Activated CD4-positive, alpha-beta T cell treated with anti-CD3 and anti-CD28 coated beads, Interleukin-2, amount 50 U/mL, for 24 hours (primary cell): ENCODE results near the gene MICAL3.
"Not testable (repeated sequence)": the region's sequence is repeated elsewhere in the genome, so short reads cannot be mapped to it uniquely, and the experiment has no call there.

Source experiments
- DNase-seq, 2 donors: peaks; one replicate each; pipeline ENCODE4 v3.0.0-alpha.2; 2020; ENCODE audit warnings: low read depth in 1 of 2, low spot score in 1 of 2

MICAL3 gene

DNA sequence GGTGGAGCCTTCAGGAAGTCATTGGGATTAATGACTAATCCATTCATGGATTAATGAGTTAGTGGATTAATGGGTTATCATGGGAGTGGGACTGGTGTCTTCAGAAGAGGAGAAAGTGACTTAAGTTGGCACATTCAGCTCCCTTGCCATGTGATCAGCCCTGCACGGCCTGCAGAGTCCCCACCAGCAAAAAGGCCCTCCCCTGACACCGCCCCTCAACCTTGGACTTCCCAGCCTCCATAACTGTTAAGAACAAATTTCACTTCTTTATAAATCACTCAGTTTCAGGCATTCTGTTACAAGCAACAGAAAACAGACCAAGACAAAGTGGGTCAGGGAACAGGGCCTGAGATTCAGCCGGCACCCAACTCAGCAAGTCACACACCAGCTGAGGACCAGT, 85.3 kb downstream of the MICAL3 start:
- no peak for DNase-seq

DNA sequence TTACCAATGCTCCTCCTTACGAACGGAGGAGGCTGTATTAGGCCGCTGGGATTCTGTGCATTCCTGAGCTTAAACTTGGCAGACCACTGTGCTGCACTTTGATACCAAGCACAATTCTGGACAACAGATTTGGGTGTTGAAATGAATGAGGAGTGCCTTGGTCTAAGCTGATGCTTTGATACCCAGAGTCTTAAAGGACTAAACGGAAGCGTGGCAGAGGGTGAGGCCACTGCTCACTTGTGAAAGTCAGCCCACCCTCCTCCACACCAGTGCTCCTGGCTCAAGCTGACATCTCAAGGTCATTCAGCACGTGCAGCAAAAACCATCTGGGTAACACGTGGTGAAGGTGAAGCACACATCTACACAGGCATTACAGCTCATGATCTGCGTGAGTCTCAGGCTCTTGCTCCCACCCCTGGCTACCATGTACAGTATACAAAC, 85.9 kb downstream of the MICAL3 start:
- DNase-seq, result no peak

DNA sequence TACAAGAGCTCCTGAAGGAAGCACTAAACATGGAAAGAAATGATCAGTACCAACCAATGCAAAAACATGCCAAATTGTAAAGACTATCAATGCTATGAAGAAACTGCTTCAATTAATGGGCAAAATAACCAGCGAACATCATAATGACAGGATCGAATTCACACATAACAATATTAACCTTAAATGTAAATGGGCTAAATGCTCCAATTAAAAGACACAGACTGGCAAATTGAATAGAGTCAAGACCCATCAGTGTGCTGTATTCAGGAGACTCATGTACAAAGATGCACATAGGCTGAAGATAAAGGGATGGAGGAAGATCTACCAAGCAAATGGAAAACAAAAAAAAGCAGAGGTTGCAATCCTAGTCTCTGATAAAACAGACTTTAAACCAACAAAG, 91.9 kb downstream of the MICAL3 start:
- DNase-seq, result not testable (repeated sequence)

DNA sequence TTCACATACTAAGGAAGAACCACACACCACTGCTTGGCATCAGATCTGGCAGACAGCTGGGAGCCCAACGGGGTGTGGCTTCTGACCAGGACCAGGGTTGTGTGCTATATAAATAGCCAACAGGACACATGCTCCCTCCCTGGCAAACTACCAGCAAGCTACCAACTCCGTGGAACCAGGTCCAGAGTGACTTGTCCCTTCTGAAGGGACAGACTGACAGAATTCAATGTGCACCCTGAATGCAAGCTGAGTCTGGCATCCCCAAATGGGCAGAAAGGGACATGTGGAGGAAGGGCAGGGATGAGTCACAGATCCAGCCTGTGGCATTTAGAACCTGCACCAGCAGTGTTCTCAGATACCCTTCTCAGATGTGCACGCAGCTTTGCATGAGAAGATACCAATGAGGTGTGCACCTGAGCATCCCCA, 92.9 kb downstream of the MICAL3 start:
- DNase-seq, result no peak

DNA sequence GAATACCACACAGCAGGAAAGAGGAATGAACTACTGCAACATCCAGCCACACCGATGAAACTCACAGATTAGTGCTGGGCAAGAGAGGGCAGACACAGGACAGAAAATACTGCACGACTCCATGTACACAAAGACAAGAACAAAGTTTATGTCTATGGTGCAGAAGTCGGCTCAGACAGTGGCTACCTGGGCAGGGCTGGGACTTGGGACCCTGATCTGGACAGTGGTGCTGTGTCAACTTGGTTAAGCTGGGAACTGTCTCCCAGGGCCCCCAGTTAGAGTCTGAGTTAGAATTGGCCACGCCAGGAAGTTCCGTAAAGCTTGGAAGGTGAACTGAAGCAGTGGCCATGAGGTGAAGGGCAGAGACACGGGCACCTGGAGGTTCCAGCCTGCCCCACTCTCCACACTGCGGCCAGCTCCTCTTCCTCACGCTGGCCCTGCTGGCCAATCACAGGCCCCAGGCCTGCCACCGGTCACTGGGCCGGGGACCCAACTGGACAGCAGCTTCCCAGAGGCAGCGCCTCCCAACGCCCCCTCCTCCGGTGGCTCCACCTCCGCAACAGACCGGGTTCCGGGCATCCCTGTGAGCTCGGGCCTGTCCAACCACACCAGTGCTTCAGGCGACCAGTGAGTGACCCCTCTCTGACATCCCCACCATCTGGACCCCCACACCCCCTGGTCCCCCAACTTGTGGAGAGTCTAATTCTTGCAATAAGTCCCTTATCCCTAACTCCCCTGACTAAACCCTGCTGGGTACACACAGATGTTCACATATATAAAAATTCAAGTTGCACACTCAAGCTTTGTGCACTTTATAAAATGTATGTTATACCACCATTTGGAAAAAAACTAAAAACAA, 93.7 kb downstream of the MICAL3 start:
- no peak for DNase-seq

DNA sequence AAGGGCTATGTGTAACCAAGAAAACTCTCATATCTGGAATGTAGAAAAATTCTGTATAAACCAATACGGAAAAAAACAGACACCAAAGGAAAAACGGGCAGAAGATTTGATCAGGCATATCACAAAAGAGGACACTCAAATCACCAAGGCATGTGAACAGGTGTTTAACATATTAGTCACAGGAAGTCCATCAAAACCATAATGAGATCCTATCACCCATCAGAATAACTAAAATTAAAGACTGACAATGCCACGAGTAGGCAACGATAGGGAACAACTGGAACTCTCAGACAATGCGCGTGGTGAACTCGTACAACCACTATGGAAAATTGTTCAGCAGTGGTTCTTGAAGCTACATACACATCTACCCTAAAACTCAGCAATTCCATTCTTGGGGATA, 94.5 kb downstream of the MICAL3 start:
- no peak for DNase-seq

DNA sequence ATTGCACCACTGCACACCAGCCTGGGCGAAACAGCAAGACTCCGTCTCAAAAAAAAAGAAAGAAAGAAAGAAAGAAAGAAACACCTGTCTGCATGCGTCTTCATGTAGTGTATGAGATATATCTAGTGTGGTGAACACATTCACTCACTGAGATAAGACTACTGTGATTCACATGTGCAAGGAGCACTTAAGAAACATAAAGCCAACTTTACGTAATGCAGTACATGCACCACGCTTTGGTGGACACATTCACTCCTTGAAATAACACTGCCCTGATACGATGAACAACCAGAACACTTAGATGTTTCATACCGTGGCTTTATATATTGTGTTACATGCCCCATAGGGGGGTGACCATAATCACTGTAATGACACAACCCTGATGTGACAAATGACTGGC, 96.0 kb downstream of the MICAL3 start:
- DNase-seq, result no peak

DNA sequence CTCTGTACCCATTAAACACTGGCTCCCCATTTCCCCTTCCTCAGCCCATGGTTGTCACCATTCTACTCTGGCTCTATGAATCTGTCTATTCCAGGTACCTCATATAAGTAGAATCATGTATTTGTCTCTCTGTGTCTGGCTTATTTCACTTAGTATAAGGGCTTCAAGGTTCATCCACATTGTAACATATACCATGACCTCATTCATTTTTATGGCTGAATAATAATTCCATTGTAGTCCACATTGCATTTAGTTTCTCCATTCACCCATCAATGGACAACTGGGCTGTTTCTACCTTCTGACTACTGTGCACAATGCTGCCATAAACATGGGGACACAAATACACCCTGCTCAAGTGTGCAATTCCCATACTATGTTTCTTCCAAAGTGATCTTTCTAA, 97.3 kb downstream of the MICAL3 start:
- DNase-seq, result no peak

DNA sequence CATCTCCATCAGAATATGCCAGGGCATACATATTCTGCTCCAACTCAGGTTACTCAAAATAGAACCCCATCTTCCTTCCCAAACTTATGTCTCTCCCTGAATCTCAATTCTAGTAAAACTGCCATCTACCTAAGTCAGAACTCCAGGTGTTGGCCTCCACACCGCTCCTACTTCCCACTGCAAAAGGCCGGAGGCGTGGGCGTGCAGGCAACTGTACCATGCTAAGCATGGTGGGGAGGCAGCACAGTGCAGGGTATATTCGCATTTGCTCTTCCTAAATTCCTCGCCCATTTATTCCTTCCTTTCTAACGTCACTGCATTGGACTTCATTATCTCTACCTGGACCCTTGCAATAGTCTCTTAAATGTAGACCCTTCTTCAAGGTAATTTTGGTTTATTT, 97.8 kb downstream of the MICAL3 start:
- DNase-seq, result no peak

DNA sequence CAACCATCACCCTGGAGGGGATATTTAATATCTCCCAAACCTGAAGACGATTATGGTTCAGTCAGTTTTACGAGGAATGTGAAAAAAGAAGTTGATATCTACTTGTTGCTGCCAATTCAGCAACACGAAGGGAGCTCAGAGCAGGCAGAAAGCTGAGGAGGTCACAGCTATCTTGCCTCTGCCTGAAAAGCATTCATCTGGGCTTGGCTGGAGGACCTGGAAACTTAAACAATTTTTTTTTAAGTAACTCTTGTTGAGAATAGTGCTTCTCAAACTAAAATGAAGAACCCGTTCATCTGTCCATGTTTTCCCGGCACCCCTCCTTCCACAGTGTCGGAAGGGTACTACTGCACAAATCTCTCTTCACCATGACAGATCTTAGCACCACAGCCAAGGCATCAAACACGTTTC, 98.9 kb downstream of the MICAL3 start:
- DNase-seq, result no peak

DNA sequence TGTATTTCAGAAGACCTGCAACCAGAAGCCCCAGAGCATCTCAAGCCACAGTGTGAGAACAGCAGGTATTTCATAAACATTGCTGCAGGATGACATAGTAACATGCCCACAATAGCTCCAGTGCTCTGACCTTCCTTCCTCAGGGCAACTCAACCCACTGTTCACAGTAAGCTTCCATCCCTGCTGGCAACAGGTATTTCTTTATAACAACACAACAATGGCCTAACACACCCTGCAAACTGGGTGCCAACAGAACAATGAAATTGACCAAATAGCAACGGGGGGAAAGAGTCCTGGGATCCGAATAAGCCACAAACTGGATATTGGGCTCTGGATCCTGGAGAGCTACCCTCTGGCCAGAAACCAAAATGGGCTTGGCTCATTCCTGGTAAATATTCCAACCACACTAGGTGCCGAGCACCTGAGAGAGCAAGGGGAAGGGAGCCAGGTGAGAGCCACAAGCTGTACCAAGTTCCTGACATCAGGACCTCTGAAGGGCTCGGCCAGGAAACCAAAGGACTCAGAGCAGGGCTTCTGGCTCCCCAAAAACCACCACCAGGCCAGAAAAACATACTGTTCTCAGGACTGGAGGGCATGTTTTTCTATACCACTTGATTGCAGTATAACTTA, 99.5 kb downstream of the MICAL3 start:
- no peak for DNase-seq

DNA sequence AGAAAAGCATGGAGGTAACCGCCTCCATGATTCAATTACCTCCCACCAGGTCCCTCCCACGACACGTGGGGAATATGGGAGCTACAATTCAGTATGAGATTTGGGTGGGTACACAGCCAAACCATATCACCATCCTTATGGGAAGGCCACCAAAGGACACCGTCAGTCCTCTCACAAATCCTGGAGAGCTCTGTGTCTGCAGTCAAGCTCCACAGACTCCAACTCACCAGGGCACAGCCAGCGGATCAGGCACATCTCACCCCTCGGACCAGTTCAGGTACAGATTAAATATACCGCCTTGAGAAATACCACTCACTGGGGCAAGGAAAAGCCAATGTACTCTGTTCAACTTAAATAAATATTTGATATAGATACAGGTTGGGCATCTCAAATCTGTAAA, 100.3 kb downstream of the MICAL3 start:
- no peak for DNase-seq

DNA sequence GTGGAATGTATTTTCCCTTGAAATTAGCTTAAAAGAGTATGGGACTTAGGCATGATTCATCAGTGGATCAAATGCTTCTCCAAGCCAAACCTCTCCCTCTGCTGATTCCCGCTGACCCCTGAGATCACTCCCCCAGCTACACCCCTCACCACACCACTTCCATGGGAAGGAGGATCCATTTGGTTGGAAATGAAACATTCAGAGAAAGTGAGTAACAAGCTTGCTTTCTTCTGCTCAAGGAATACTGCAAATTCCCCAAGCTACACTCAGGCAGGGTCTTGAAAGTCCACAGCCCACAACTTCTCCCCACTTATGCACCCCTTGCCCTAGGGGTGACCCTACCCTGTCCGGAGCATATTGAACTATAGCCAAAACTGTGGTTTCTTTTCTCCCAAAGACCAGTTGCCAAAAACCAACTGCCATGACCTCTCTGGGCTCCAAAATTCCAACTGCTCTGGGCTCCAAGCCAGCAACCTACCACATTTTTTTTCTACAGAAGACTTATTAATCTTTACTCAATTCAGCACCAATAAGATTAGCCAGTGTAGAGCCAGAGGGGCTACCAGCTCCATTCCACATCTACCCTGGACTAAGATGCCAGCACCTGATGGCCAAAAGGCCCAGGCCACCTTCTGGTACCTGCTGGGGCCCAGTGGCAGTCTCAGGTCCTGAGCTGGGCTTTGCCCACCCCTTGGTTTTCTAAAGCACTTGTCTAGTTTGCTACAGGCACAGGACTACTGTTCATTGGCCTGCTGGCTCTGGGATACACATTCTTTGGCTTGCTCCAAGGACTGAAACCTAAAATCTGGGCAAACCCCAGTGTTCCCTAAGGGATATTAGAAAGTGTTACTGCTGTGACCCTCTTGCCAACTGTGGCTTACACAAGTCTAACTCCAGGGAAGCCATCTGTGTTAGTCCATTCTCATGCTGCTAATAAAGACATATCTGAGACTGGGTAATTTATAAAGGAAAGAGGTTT, 101.1 kb downstream of the MICAL3 start:
- DNase-seq, result no peak

DNA sequence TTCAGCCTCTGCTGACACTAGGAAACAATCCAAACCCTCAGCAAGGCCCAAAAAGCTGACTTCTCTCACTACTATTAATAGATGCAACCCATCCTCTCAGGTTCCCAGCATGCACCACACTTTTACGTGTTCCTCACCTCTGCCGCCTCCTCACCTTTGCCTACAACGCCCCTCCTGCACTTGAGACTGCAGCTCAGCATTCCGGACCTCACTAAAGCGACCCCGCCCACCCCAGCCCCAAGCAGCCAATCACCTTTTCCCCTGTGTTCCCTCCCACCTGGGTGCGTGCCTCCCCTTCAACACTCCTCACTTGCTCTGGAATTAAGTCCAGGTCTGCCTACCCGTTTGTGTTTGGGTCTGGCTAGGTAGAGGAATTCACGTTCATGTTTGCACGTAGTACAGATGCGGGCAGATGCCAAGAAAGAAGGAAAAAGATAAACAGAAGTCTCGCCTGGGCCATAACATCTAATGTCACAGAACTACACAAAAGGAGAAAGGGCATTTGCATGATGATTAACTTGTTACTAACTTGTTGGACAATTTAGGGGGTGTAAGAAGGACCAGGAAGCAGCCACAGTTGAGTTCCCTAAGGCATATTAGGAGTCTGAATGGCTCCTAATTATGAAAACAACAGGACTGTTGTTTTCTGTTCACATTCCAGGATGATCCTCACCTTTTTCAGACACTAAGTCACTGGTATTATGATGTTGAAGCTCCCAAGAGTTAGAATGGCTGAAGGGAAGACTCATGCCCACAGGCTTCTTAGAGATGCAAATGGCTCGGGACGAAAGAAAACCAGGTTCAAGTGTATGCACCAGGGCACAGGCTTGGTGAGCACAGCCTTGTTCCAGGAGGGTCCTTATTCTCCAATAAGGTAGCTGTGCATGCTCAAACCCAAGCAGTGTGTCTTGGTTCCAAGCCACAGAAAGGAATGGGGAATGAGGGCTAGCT, 102.2 kb downstream of the MICAL3 start:
- no peak for DNase-seq

DNA sequence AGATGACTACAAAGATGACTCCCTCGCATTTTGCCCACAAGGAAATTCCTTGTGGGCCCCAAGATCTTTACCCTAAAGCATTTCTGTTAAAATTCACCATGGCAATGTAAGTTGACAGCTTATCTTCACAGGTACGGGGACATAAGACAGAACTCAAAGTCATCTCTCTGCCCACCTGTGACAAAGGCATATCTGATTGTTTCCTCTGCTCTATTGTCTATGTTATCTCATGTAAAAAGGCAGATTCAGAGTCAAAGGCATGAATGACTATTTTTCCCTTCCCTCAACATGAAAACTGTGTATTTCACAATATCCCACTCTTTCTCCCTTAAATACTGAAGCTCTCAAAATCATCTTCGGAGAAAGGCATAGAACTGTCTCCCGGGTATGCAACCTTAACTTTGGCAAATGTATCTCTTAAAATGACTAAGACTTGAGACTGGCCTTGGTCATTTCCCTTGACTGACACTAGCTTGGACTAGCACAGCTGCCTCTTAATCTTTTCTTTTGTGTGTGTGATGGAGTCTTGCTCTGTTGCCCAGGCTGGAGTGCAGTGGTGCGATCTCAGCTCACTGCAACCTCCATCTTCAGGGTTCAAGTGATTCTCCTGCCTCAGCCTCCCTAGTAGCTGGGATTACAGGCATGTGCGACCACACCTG, 103.2 kb downstream of the MICAL3 start:
- no peak for DNase-seq

DNA sequence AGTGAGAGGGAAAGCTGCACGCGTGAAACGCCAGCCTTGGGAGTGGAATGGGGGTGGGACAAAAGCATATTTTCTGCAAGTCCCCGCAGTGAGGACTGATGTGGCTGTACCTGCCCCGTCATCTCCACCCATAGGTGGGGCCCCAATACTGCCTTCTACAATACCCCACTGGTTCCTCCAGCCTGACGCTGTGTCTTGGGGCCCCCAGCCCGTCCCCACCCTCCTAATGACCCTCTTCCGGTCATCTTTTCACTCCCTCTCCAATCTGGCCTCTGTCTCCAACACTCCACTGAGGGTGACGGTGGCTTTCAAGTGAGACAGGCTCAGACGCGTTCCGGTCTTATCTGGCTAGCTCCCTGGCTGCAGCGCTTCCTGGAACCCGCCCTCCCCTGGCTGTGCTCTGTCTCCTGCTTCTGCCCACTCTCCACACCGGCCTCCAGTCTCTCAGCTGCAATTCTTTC, 104.2 kb downstream of the MICAL3 start:
- DNase-seq, result no peak

DNA sequence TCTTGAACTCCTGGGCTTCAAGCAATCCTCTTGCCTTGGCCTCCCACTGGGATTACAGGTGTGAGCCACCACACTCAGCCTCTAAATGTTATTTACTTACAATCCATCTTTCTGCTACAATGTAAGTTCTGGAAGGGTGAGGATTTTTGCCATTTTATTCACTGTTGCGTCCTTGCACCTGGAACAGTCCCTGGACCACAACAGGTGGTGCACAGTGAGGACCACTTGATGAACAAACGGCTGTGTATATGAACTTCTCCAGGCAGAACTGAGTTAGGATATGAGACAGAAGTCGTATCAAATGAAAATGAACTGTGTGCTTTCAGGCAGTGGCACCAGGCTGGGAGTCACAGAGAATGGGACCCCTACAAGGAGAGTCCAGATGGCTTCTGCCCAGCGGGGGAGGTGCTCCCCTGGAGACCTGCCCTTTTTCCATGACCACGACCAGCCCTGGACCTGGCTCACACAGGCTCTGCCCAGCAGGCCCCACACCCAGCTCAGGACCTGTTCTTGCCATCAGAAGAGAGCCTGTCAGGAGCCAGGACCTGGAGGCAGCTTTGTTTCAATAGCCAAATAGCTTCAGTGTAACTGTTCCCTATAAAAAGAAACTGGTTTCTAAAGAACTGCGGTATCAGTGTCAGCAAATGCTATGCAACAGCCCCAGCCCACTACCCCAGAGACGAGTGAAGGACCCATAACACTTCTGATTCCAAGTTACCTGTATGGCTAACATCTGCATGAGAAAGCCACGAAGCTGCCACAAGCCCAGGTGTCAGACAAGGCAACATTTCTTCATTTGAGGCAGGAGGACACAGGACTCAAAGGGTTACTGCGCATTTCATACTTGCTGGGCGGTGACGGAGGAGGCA, 104.9 kb downstream of the MICAL3 start:
- no peak for DNase-seq

DNA sequence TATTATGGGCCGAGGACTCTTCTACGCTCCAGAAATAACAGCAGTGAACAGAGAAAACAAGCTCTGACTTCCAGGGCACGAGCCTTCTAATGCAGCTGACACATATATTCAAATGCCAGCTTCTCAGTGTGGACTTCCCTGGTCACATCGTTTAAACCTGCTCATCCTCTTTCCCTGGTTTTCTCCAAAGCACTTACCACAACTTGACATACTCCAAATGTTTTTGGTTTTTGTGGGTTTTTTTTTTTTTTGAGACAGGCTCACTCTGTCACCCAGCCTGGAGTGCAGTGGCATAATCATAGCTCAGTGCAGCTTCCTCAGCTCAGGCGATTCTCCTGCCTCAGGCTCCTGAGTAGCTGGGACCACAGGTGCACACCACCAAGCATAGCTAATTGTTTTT, 105.5 kb downstream of the MICAL3 start:
- DNase-seq, result no peak

DNA sequence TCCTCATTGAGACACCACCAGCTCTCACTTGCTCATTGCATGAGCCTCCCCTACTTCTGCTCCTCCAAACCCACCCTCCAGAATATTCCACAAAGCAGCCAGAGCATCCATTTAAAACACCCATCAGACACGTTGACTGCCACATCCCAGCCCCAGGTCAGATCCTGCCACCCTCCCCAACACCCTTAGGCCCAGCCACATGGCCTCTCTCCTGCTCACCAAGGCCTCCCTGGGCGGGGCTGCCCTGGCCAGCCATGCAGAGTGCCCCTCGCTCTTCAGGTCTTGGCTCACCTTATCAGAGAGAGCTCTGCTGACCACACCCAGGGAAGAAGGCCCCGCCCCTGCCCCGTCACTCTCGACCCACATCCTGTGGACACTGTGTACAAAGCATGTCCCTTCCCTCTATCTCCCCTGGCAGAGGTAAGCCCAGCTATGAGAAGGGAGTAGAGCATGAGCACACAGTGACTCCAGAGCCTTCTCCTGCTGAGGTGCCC, 106.8 kb downstream of the MICAL3 start:
- DNase-seq, result no peak
